Heart right ventricle (tissue), 16 donors: ENCODE results near the gene SCAMP3. TPM values are rescaled to one million over a fixed set of nuclear protein-coding genes. Genes with fewer than 3 reads are reported as not detected.
A peak's percentile ranks its signal among the peaks of the same experiment; 100 is the strongest.

Experiments used
- ATAC-seq, 8 donors: fragments of 200-7000 bp; cut with Tn5 transposase; one replicate each; pipeline ENCODE4 v1.9.1; 2020; ENCODE audit warnings: mild to moderate bottlenecking in 8 of 8, moderate library complexity in 8 of 8, moderate number of reproducible peaks in 1 of 8
- DNase-seq, 2 donors: peaks; one replicate each; pipeline ENCODE4 v3.0.0-alpha.2; 2020
- H3K27ac ChIP-seq, 10 donors: fragments of 200-600 bp; sonication (generic) in 2 of 10; one replicate each; pipeline versions ENCODE4 v1.5.0 to v1.8.0; 2020 to 2022; ENCODE audit warnings: mild to moderate bottlenecking in 3 of 10
- H3K27me3 ChIP-seq, 7 donors: fragments of 200-600 bp; one replicate each; pipeline ENCODE4 v1.8.0; 2021 to 2022; ENCODE audit warnings: mild to moderate bottlenecking in 2 of 7
- H3K36me3 ChIP-seq, 9 donors: fragments of 200-600 bp; sonication (generic) in 1 of 9; one replicate each; pipeline versions ENCODE4 v1.5.0 to v1.8.0; 2020 to 2022; ENCODE audit warnings: mild to moderate bottlenecking in 2 of 9
- H3K4me1 ChIP-seq, 9 donors: fragments of 200-600 bp; sonication (generic) in 1 of 9; one replicate each; pipeline versions ENCODE4 v1.5.0 to v1.8.0; 2020 to 2022; ENCODE audit warnings: mild to moderate bottlenecking in 4 of 9
- H3K4me3 ChIP-seq, 10 donors: fragments of 200-600 bp; sonication (generic) in 2 of 10; one replicate each; pipeline versions ENCODE4 v1.5.0 to v1.8.0; 2020 to 2022; ENCODE audit warnings: mild to moderate bottlenecking in 7 of 10, moderate library complexity in 2 of 10
- H3K9me3 ChIP-seq, 11 donors: fragments of 200-600 bp in 10 of 11; sonication (generic) in 2 of 11; one replicate each; pipeline versions ENCODE4 v1.5.0 to v1.8.0; 2013 to 2022; ENCODE audit warnings: mild to moderate bottlenecking in 2 of 11, control low read depth in 1 of 11, moderate library complexity in 1 of 11
- CTCF ChIP-seq, 9 donors: fragments of 200-600 bp; sonication (generic) in 2 of 9; IDR thresholded peaks; one replicate each; pipeline versions ENCODE4 v1.5.0 to v1.8.0; 2021 to 2022; ENCODE audit warnings: antibody characterized with exemption in 9 of 9, mild to moderate bottlenecking in 5 of 9, moderate library complexity in 1 of 9
- WGBS, 2 donors: extraction: QIAGEN DNeasy Blood & Tissue Kit; methylation state at CpG; one replicate each; pipeline ENCODE4 v1.1.7; 2013; ENCODE audit warnings: inconsistent platforms in 1 of 2; 5-methylcytosine and 5-hydroxymethylcytosine counted together
- intact Hi-C, 10 donors: fragments of 100-400 bp; cut with DNase I; formaldehyde crosslinking; loops; one replicate each; pipeline versions ENCODE4 v1.11.1 to v1.14.2; 2022
- polyA plus RNA-seq, 2 donors: library from polyadenylated mRNA; stranded (reverse); fragments of 200-250 nt; gene quantifications; one replicate each; pipeline ENCODE4 v1.2.3, GENCODE V29; 2013
- total RNA-seq, 10 donors: library from RNA; stranded (reverse); fragmentation: NEBNext Ultra II Directional in 3 of 10; extraction: Animal tissue kit (Norgen Biotek cat#: 25700) in 3 of 10; gene quantifications; one replicate each; pipeline versions ENCODE4 v1.2.1 to v1.2.4, GENCODE V29; 2021 to 2023
- donor health status: Arrhythmogenic right ventricular cardiomyopathy.
- donor health status: ischemic (EF 13 %, LVEDD 7.1; RV severe dilation, severe dysfunction).
- donor health status: healthy with polysubstance abuse.
- donor health status: DM: no; HTN: yes; CAD: no.
- donor health status: DM: no; HTN: no; CAD: no.
- donor health status: ischemic (EF 25% LVEDD 6.9; RV normal size, moderate dysfunction).
- donor health status: ischemic (EF 25% LVEDD 5.7; RV mildly dilated, moderate dysfunction).
- donor health status: healthy.
- donor health status: DM: yes; HTN: yes; CAD: no.
- donor health status: Ischemic cardiomyopathy.
- donor health status: ischemic (EF 35%, LVEDD 5.7; RV mildly dilated, moderate dysfunction).
- donor health status: nonischemic (EF 11% LVEDD 7.7; RV severe dilation, severe dysfunction).
- donor health status: DM: yes; HTN: yes; CAD: no.
- donor health status: PGD.
- donor health status: ischemic (EF 29% LVEDD 5.4; RV normal size, mild dysfunction).
- donor health status: nonischemic (EF 23%, LVEDD 6.1; RV moderate dilation, normal function).

Gene SCAMP3
- total and polyA plus RNA-seq, 12 donors: 47.9 to 109 (median 60.1) TPM

DNA sequence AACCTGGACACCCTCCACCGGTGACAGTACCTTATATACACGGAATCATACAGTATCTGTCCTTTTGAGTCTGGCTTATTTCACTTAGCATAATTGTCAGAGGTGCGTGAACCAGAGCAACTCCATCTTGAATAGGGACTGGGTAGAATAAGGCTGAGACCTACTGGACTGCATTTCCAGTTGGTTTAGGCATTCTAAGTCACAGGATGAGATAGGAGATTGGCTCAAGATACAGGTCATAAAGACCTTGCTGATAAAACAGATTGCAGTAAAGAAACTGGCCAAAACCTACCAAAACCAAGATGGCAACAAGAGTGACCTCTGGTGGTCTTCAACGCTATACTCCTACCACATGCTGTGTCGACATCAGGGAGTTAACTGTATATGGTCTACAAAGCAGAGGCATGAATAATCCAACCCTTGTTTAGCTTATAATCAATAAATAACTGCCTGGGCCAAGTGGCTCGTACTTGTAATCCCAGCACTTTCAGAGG is 45.1 kb upstream of the SCAMP3 start:
- Histone ChIP-seq H3K36me3 (peaks cover 0 to 24% (median 0%) of the 10 kb centered on the region in 9 donors), H3K4me3 (no peak overlapping the region), H3K27me3 (no peaks in the 10 kb centered on the region), H3K4me1 (peaks cover 0 to 40% (median 36%) of the 10 kb centered on the region in 9 donors), H3K9me3 (no peaks in the 10 kb centered on the region), H3K27ac (peak overlapping the region in 2 of 10 donors; percentile 91)
- intact Hi-C loops: loop anchor here in 1 of 10 donors (5.0 kb wide), 1 partner anchor 35 kb away; the partner anchor contains the start of gene CLK2
- peak in 8 of 9 donors; percentile 12 to 59 (median 46) for TF ChIP-seq CTCF (IDR thresholded peaks at IDR 0.05)
- 43 to 54% methylated on average over 6 of the region's 6 CpGs for WGBS, 2 donors
- DNase-seq (no peak), ATAC-seq (no peak)

DNA sequence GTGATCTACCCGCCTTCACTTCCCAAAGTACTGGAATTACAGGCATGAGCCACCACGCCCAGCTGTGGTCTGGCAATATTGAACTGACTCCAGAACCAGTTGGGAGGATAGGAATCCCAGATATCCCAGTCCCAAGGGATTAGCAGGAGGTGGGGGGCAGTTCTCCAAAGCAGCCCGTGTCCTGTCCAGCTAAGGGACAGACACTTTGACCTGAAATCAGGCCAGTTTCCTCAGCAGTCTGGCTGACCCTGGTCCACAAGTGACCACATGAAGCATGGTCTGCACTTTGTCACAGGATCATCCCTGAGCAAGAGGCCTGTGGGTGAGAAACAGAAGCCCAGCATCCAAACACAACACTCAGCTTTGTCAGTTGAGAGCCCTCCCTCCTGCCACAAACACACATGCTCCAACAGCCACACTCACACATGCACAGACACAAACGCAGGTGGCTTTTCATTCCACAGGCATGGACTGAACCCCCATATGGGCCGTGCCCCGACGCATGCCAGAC is 43.8 kb upstream of the SCAMP3 start:
- Histone ChIP-seq H3K27me3 (no peaks in the 10 kb centered on the region), H3K27ac (no peak overlapping the region), H3K4me1 (peaks cover 0 to 28% (median 27%) of the 10 kb centered on the region in 9 donors), H3K4me3 (no peak overlapping the region), H3K9me3 (no peaks in the 10 kb centered on the region), H3K36me3 (peaks cover 0 to 10% (median 0%) of the 10 kb centered on the region in 9 donors)
- ATAC-seq (no peak), DNase-seq (no peak)
- intact Hi-C loops: loop anchor here in 1 of 10 donors (5.0 kb wide), 1 partner anchor 34 kb away; the partner anchor contains the start of gene CLK2
- 68 to 72% methylated on average over 7 of the region's 7 CpGs for WGBS, 2 donors
- TF ChIP-seq CTCF (IDR thresholded peaks at IDR 0.05): no peak

- Histone ChIP-seq H3K9me3 (no peaks in the 10 kb centered on the region), H3K27ac (no peak overlapping the region), H3K4me1 (peaks cover 0 to 15% (median 14%) of the 10 kb centered on the region in 9 donors), H3K36me3 (no peaks in the 10 kb centered on the region), H3K27me3 (peaks cover 0 to 4% (median 0%) of the 10 kb centered on the region in 7 donors), H3K4me3 (no peak overlapping the region)
- ATAC-seq: no peak
- DNase-seq: no peak
- intact Hi-C loops: loop anchor here in 1 of 10 donors (5.0 kb wide), 1 partner anchor 32 kb away; the partner anchor contains the start of gene CLK2
- no peak for TF ChIP-seq CTCF (IDR thresholded peaks at IDR 0.05)
- 79 to 88% methylated on average over 11 of the region's 11 CpGs for WGBS, 2 donors
Measured at GRCh38 chr1:155304558-155305063, 42.5 kb upstream of the SCAMP3 start.

- 79 to 84% methylated on average over 5 of the region's 5 CpGs for WGBS, 2 donors
- Histone ChIP-seq H3K27me3 (peaks cover 0 to 16% (median 6%) of the 10 kb centered on the region in 7 donors), H3K9me3 (no peaks in the 10 kb centered on the region), H3K4me3 (no peak within 1 kb of the TSS), H3K36me3 (no peaks in the 10 kb centered on the region), H3K4me1 (no peaks in the 10 kb centered on the region), H3K27ac (no peak within 1 kb of the TSS)
- DNase-seq (no peak), ATAC-seq (no peak)
- no peak for TF ChIP-seq CTCF (IDR thresholded peaks at IDR 0.05)
- intact Hi-C loops: no loop called here
Measured at GRCh38 chr1:155301342-155301841, 39.2 kb upstream of the SCAMP3 start, which contains the start of gene PKLR. Gene PKLR (minus strand): TSS chr1:155301438. CDS start chr1:155301395, 43 bp downstream.
